ENCODE results near the gene SMOC2.
"Not testable (repeated sequence)": the region's sequence is repeated elsewhere in the genome, so short reads cannot be mapped to it uniquely, and the experiment has no call there.

The SMOC2 gene

GRCh38 chr6:168538188-168538891, 97.4 kb downstream of the SMOC2 start:
- DNase-seq = not testable (repeated sequence)

GRCh38 chr6:168538892-168539811, 98.2 kb downstream of the SMOC2 start:
- no peak for DNase-seq

- no peak for DNase-seq
Observed at GRCh38 chr6:168540713-168541291, 99.8 kb downstream of the SMOC2 start.

- DNase-seq = no peak
Observed at GRCh38 chr6:168541307-168541706, 100.3 kb downstream of the SMOC2 start.

- no peak for DNase-seq
Observed at GRCh38 chr6:168542301-168542700, 101.3 kb downstream of the SMOC2 start.

GRCh38 chr6:168545428-168545827, 104.4 kb downstream of the SMOC2 start:
- no peak for DNase-seq

- DNase-seq = no peak
Observed at GRCh38 chr6:168546151-168546550, 105.2 kb downstream of the SMOC2 start.

GRCh38 chr6:168546730-168547129, 105.7 kb downstream of the SMOC2 start:
- DNase-seq = no peak

GRCh38 chr6:168550326-168550725, 109.3 kb downstream of the SMOC2 start:
- DNase-seq = no peak

- DNase-seq = no peak
Observed at GRCh38 chr6:168554472-168554871, 113.5 kb downstream of the SMOC2 start.

- DNase-seq = no peak
Observed at GRCh38 chr6:168554898-168555617, 114.1 kb downstream of the SMOC2 start.

- no peak for DNase-seq
Observed at GRCh38 chr6:168555618-168556273, 114.8 kb downstream of the SMOC2 start.

GRCh38 chr6:168557512-168557911, 116.5 kb downstream of the SMOC2 start:
- no peak for DNase-seq

GRCh38 chr6:168558686-168559085, 117.7 kb downstream of the SMOC2 start:
- no peak for DNase-seq

GRCh38 chr6:168559574-168560098, 118.7 kb downstream of the SMOC2 start:
- DNase-seq = no peak

GRCh38 chr6:168560126-168560525, 119.1 kb downstream of the SMOC2 start:
- DNase-seq = no peak

GRCh38 chr6:168562576-168563151, 121.7 kb downstream of the SMOC2 start:
- no peak for DNase-seq

- DNase-seq = no peak
Observed at GRCh38 chr6:168563656-168564055, 122.7 kb downstream of the SMOC2 start.

GRCh38 chr6:168565112-168565511, 124.1 kb downstream of the SMOC2 start:
- no peak for DNase-seq

- DNase-seq = no peak
Observed at GRCh38 chr6:168570211-168570610, 129.2 kb downstream of the SMOC2 start.
